ENCODE data around the gene TSTD1. TPM values are rescaled to one million over a fixed set of nuclear protein-coding genes. Genes with fewer than 3 reads are reported as not detected.

Gene TSTD1
- total RNA-seq, 1 experiment from 2014 or later, result 74.5 TPM

DNA sequence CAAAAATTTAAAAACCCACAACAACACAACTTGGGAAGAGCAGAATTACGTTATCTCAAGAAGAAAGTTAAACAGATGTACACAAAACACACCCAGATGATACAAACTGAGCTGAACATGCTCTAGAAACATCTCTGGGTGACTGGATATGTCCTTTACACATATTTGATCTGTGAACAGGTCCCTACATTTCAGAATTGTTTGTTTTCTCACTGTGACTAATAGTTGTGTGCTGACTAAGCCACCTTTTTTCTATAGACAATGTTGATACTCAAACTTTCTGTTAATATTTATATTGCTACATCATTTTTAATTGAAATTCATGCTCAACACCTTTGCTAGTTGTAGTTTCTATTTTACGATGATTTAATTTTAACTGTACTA lies 16.8 kb downstream of the TSTD1 start:
- Mint-ChIP-seq H3K27me3 (ENCODE audit: low read depth) (no peaks in the 10 kb centered on the region), H3K36me3 (peaks cover 1% of the 10 kb centered on the region), H3K27ac (peak overlapping the region; percentile 100), H3K9me3 (no peaks in the 10 kb centered on the region), H3K4me1 (peaks cover 44% of the 10 kb centered on the region), H3K4me3 (peak overlapping the region; percentile 87)
- ChIA-PET POLR2A (interaction anchor here (0.8 to 2.8 kb wide), 10 partner anchors 10 to 132 kb away, joined by 3 to 24 read pairs (median 8); partner anchors contain the start of genes TSTD1, UFC1 and USF1), CTCF (interaction anchor here (0.7 to 3.6 kb wide), 15 partner anchors 10 to 730 kb away, joined by 3 to 47 read pairs (median 6); partner anchors contain the start of genes PPOX, TSTD1 and USF1)
- DNase-seq (ENCODE audit: low spot score), result no peak
- ATAC-seq, result no peak
- TF ChIP-seq, protein P1, sequence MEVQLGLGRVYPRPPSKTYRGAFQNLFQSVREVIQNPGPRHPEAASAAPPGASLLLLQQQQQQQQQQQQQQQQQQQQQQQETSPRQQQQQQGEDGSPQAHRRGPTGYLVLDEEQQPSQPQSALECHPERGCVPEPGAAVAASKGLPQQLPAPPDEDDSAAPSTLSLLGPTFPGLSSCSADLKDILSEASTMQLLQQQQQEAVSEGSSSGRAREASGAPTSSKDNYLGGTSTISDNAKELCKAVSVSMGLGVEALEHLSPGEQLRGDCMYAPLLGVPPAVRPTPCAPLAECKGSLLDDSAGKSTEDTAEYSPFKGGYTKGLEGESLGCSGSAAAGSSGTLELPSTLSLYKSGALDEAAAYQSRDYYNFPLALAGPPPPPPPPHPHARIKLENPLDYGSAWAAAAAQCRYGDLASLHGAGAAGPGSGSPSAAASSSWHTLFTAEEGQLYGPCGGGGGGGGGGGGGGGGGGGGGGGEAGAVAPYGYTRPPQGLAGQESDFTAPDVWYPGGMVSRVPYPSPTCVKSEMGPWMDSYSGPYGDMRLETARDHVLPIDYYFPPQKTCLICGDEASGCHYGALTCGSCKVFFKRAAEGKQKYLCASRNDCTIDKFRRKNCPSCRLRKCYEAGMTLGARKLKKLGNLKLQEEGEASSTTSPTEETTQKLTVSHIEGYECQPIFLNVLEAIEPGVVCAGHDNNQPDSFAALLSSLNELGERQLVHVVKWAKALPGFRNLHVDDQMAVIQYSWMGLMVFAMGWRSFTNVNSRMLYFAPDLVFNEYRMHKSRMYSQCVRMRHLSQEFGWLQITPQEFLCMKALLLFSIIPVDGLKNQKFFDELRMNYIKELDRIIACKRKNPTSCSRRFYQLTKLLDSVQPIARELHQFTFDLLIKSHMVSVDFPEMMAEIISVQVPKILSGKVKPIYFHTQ (CRISPR knock-in tag; IDR thresholded peaks at IDR 0.05), result no peak
- 0 out of 2 replicates have a peak, but pooled peaks have one; percentile 16 for TF ChIP-seq JAZF1 (CRISPR knock-in tag; IDR thresholded peaks at IDR 0.05)

DNA sequence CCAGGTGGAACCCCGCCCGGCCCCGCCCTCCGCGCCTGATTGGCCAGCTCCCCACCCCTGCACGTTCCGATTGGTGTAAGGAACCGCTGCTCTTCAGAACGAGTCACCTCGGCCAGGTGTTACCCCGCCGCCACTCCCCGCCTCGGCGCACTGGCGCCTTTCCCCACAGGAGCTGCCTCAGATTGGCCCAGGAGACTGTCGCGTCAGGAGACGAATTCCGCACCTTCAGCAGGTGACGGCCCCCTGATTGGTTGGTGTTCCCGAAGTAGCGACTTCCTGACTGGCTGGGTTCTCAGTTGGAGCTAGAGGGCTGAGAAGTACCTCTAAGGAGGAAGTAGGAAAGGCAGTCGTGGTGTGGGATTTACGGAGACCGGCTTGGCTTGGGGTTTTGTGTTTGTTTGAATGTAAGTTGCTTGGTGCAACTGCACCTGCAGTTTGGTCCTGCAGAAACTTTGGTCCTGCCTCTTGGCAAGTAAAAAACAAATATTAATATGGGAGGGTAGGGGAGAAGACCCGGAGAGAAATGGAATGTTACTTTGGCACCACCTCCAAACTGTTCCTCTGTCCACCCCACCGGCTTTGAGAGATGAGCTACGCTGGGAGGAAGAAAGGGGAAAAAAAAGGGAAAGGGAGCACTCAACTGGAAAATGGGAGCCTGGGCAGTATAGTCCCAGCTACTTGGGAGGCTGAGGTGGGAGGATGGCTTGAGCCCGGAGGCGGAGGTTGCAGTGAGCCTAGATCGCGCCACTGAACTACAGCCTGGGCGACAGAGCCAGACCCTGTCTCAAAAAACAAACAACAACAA lies 17.4 kb downstream of the TSTD1 start:
- Mint-ChIP-seq H3K4me3 (peak overlapping the region; percentile 87), H3K27ac (peak overlapping the region; percentile 100), H3K27me3 (ENCODE audit: low read depth) (no peaks in the 10 kb centered on the region), H3K9me3 (no peaks in the 10 kb centered on the region), H3K36me3 (peaks cover 2% of the 10 kb centered on the region; the same call in 1 of the 2 replicates), H3K4me1 (peaks cover 50% of the 10 kb centered on the region)
- CTCF ChIA-PET, result interaction anchor here (0.6 to 3.6 kb wide), 27 partner anchors 11 to 852 kb away, joined by 3 to 47 read pairs (median 5); partner anchors contain the start of genes ADAMTS4, KLHDC9, PPOX and TOMM40L
- ATAC-seq, result peak; percentile 96
- peak; percentile 99 for DNase-seq (ENCODE audit: low spot score)
- POLR2A ChIA-PET, result interaction anchor here (0.5 to 2.8 kb wide), 21 partner anchors 10 to 353 kb away, joined by 3 to 24 read pairs (median 4); partner anchors contain the start of genes DEDD, KLHDC9, NDUFS2 and TSTD1
- TF ChIP-seq EMX1 (CRISPR knock-in tag; IDR thresholded peaks at IDR 0.05) (no peak), SP1 (CRISPR knock-in tag; conservative IDR thresholded peaks at IDR 0.05) (peak; percentile 70; the same call in 1 of the 2 replicates), GTF2I (CRISPR knock-in tag; conservative IDR thresholded peaks at IDR 0.05) (no peak; the same call in 1 of the 2 replicates), ZBTB21 (CRISPR knock-in tag; IDR thresholded peaks at IDR 0.05; ENCODE audit: borderline replicate concordance) (no peak; the same call in 1 of the 2 replicates), GABPB1 (CRISPR knock-in tag; IDR thresholded peaks at IDR 0.05) (no peak), SMAD3 (CRISPR knock-in tag; IDR thresholded peaks at IDR 0.05; ENCODE audit: borderline replicate concordance) (no peak), NR3C1 (CRISPR knock-in tag; conservative IDR thresholded peaks at IDR 0.05; ENCODE audit: low read depth) (no peak), ZNF232 (CRISPR knock-in tag; IDR thresholded peaks at IDR 0.05) (no peak; the same call in 1 of the 2 replicates), NFATC4 (CRISPR knock-in tag; IDR thresholded peaks at IDR 0.05) (no peak), CDX4 (CRISPR knock-in tag; IDR thresholded peaks at IDR 0.05; ENCODE audit: borderline replicate concordance) (no peak), ETV6 (CRISPR knock-in tag; IDR thresholded peaks at IDR 0.05) (peak; percentile 82; the same call in 1 of the 2 replicates), ZNF423 (CRISPR knock-in tag; IDR thresholded peaks at IDR 0.05) (no peak), ZNF416 (CRISPR knock-in tag; IDR thresholded peaks at IDR 0.05) (no peak), ZNF671 (CRISPR knock-in tag; IDR thresholded peaks at IDR 0.05) (no peak), PRRX2 (CRISPR knock-in tag; IDR thresholded peaks at IDR 0.05) (no peak), GRHL2 (CRISPR knock-in tag; IDR thresholded peaks at IDR 0.05; ENCODE audit: insufficient replicate concordance, severe bottlenecking) (no peak), JAZF1 (CRISPR knock-in tag; IDR thresholded peaks at IDR 0.05) (no peak), TP53 (CRISPR knock-in tag; IDR thresholded peaks at IDR 0.05) (no peak)
- TF ChIP-seq, protein P2, sequence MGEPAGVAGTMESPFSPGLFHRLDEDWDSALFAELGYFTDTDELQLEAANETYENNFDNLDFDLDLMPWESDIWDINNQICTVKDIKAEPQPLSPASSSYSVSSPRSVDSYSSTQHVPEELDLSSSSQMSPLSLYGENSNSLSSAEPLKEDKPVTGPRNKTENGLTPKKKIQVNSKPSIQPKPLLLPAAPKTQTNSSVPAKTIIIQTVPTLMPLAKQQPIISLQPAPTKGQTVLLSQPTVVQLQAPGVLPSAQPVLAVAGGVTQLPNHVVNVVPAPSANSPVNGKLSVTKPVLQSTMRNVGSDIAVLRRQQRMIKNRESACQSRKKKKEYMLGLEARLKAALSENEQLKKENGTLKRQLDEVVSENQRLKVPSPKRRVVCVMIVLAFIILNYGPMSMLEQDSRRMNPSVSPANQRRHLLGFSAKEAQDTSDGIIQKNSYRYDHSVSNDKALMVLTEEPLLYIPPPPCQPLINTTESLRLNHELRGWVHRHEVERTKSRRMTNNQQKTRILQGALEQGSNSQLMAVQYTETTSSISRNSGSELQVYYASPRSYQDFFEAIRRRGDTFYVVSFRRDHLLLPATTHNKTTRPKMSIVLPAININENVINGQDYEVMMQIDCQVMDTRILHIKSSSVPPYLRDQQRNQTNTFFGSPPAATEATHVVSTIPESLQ (CRISPR knock-in tag; IDR thresholded peaks at IDR 0.05), result no peak
- TF ChIP-seq, protein P3, sequence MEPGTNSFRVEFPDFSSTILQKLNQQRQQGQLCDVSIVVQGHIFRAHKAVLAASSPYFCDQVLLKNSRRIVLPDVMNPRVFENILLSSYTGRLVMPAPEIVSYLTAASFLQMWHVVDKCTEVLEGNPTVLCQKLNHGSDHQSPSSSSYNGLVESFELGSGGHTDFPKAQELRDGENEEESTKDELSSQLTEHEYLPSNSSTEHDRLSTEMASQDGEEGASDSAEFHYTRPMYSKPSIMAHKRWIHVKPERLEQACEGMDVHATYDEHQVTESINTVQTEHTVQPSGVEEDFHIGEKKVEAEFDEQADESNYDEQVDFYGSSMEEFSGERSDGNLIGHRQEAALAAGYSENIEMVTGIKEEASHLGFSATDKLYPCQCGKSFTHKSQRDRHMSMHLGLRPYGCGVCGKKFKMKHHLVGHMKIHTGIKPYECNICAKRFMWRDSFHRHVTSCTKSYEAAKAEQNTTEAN (CRISPR knock-in tag; IDR thresholded peaks at IDR 0.05), result peak; percentile 10; the same call in 1 of the 2 replicates
- TF ChIP-seq, protein P4, sequence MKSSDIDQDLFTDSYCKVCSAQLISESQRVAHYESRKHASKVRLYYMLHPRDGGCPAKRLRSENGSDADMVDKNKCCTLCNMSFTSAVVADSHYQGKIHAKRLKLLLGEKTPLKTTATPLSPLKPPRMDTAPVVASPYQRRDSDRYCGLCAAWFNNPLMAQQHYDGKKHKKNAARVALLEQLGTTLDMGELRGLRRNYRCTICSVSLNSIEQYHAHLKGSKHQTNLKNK (CRISPR knock-in tag; IDR thresholded peaks at IDR 0.05), result no peak
- TF ChIP-seq, protein P5, sequence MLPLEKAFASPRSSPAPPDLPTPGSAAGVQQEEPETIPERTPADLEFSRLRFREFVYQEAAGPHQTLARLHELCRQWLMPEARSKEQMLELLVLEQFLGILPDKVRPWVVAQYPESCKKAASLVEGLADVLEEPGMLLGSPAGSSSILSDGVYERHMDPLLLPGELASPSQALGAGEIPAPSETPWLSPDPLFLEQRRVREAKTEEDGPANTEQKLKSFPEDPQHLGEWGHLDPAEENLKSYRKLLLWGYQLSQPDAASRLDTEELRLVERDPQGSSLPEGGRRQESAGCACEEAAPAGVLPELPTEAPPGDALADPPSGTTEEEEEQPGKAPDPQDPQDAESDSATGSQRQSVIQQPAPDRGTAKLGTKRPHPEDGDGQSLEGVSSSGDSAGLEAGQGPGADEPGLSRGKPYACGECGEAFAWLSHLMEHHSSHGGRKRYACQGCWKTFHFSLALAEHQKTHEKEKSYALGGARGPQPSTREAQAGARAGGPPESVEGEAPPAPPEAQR (CRISPR knock-in tag; IDR thresholded peaks at IDR 0.05), result no peak
- TF ChIP-seq, protein P6, sequence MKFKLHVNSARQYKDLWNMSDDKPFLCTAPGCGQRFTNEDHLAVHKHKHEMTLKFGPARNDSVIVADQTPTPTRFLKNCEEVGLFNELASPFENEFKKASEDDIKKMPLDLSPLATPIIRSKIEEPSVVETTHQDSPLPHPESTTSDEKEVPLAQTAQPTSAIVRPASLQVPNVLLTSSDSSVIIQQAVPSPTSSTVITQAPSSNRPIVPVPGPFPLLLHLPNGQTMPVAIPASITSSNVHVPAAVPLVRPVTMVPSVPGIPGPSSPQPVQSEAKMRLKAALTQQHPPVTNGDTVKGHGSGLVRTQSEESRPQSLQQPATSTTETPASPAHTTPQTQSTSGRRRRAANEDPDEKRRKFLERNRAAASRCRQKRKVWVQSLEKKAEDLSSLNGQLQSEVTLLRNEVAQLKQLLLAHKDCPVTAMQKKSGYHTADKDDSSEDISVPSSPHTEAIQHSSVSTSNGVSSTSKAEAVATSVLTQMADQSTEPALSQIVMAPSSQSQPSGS (CRISPR knock-in tag; IDR thresholded peaks at IDR 0.05; ENCODE audit: borderline replicate concordance, low read depth), result no peak

Data from WTC11 (cell line).